OCI-LY7 (cell line): ENCODE results near the gene QSER1.
"Not testable (repeated sequence)": the region's sequence is repeated elsewhere in the genome, so short reads cannot be mapped to it uniquely, and the experiment has no call there.

Experiments used
- EZH2phosphoT487 ChIP-seq: fragments of 200-600 bp; sonication (generic); IDR thresholded peaks from 2 replicates; pipeline ENCODE4 v1.6.1; 2018; ENCODE audit warnings: low read depth, borderline replicate concordance, mild to moderate bottlenecking, mixed run types, antibody characterized with exemption, low read length, moderate library complexity, mixed read lengths
- TF ChIP-seq, protein P1 (sequence below): fragments of 200-600 bp; sonication (generic); conservative IDR thresholded peaks from 2 replicates; pipeline ENCODE4 v1.5.1; 2014; ENCODE audit warnings: mild to moderate bottlenecking, antibody characterized with exemption, low read length, moderate library complexity, mixed read lengths

DNA sequence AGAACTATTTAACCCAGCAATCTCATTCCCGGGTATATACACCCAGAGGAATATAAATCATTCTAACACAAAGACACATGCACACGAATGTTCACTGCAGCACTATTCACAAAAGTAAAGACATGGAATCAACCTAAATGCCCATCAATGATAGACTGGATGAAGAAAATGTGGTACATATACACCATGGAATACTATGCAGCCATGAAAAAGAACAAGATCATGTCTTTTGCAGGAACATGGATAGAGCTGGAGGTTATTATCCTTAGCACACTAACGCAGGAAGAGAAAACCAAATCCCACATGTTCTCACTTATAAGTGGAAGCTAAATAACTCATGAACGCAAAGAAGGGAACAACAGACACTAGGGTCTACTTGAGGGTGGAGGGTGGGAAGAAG is 23.9 kb upstream of the QSER1 start:
- TF ChIP-seq, protein P1, sequence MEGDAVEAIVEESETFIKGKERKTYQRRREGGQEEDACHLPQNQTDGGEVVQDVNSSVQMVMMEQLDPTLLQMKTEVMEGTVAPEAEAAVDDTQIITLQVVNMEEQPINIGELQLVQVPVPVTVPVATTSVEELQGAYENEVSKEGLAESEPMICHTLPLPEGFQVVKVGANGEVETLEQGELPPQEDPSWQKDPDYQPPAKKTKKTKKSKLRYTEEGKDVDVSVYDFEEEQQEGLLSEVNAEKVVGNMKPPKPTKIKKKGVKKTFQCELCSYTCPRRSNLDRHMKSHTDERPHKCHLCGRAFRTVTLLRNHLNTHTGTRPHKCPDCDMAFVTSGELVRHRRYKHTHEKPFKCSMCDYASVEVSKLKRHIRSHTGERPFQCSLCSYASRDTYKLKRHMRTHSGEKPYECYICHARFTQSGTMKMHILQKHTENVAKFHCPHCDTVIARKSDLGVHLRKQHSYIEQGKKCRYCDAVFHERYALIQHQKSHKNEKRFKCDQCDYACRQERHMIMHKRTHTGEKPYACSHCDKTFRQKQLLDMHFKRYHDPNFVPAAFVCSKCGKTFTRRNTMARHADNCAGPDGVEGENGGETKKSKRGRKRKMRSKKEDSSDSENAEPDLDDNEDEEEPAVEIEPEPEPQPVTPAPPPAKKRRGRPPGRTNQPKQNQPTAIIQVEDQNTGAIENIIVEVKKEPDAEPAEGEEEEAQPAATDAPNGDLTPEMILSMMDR, result not testable (repeated sequence)
- TF ChIP-seq EZH2phosphoT487, result not testable (repeated sequence)
